Parathyroid adenoma (tissue), 2 donors: ENCODE results near the gene RPL22.
A peak's percentile ranks its signal among the peaks of the same experiment; 100 is the strongest.

ENCODE experiments used
- H2AFZ ChIP-seq: fragments of 300-600 bp; sonication (generic); one replicate; pipeline ENCODE4 v1.7.0; 2017; ENCODE audit warnings: antibody characterized with exemption, mild to moderate bottlenecking
- H3K27ac ChIP-seq: fragments of 300-600 bp; sonication (generic); one replicate; pipeline ENCODE4 v1.7.0; 2017
- H3K27me3 ChIP-seq: fragments of 300-600 bp; sonication (generic); one replicate; pipeline ENCODE4 v1.7.0; 2017; ENCODE audit warnings: low read length; ENCODE audit not compliant: control insufficient read depth, insufficient read depth
- H3K36me3 ChIP-seq: fragments of 300-600 bp; sonication (generic); one replicate; pipeline ENCODE4 v1.7.0; 2017; ENCODE audit warnings: low read length; ENCODE audit not compliant: control insufficient read depth, insufficient read depth
- H3K4me1 ChIP-seq: fragments of 300-600 bp; sonication (generic); one replicate; pipeline ENCODE4 v1.7.0; 2017; ENCODE audit warnings: control low read depth
- H3K4me2 ChIP-seq: fragments of 300-600 bp; sonication (generic); one replicate; pipeline ENCODE4 v1.7.0; 2017; ENCODE audit warnings: low read length
- H3K4me3 ChIP-seq: fragments of 300-600 bp; sonication (generic); one replicate; pipeline ENCODE4 v1.7.0; 2017; ENCODE audit warnings: low read depth, low read length
- H3K79me2 ChIP-seq: fragments of 300-600 bp; sonication (generic); one replicate; pipeline ENCODE4 v1.7.0; 2017; ENCODE audit warnings: control low read depth
- H3K9ac ChIP-seq: fragments of 300-600 bp; sonication (generic); one replicate; pipeline ENCODE4 v1.7.0; 2017; ENCODE audit warnings: mild to moderate bottlenecking
- H3K9me3 ChIP-seq: fragments of 300-600 bp; sonication (generic); one replicate; pipeline ENCODE4 v1.7.0; 2017; ENCODE audit warnings: low read length; ENCODE audit not compliant: control insufficient read depth
- CTCF ChIP-seq: fragments of 300-600 bp; sonication (generic); IDR thresholded peaks from one replicate; pipeline ENCODE4 v1.7.0; 2017; ENCODE audit warnings: antibody characterized with exemption, mild to moderate bottlenecking
- donor health status: primary hyperparathyroidism.

RPL22 gene

GRCh38 chr1:6199298-6200187, at the start of gene RPL22:
Gene RPL22 (minus strand): TSS chr1:6199595. CDS start chr1:6199573, 22 bp downstream.
- Histone ChIP-seq H3K9me3 (no peaks in the 10 kb centered on the region), H3K36me3 (no peaks in the 10 kb centered on the region), H3K4me2 (peak within 1 kb of the TSS; percentile 92), H3K4me3 (peak within 1 kb of the TSS; percentile 93), H3K4me1 (no peaks in the 10 kb centered on the region), H3K9ac (peak within 1 kb of the TSS; percentile 47), H3K27me3 (no peaks in the 10 kb centered on the region), H3K79me2 (peaks cover 22% of the 10 kb centered on the region), H2AFZ (peak within 1 kb of the TSS; percentile 93), H3K27ac (peak within 1 kb of the TSS; percentile 85)
- no peak for TF ChIP-seq CTCF

GRCh38 chr1:6248161-6248776, 48.9 kb upstream of the RPL22 start:
- no peaks in the 10 kb centered on the region for H3K36me3 ChIP-seq
- no peaks in the 10 kb centered on the region for H3K4me1 ChIP-seq
- H3K9me3 ChIP-seq = no peaks in the 10 kb centered on the region
- H3K27me3 ChIP-seq = peaks cover 10% of the 10 kb centered on the region
- no peak overlapping the region for H3K4me3 ChIP-seq
- H3K27ac ChIP-seq = no peak overlapping the region
- no peak for TF ChIP-seq CTCF
- H3K4me2 ChIP-seq = no peak overlapping the region
- H3K79me2 ChIP-seq = no peaks in the 10 kb centered on the region
- no peak overlapping the region for H3K9ac ChIP-seq
- H2AFZ ChIP-seq = no peak overlapping the region

GRCh38 chr1:6247651-6248050, 48.3 kb upstream of the RPL22 start:
- Histone ChIP-seq H3K4me1 (no peaks in the 10 kb centered on the region), H3K27me3 (peaks cover 10% of the 10 kb centered on the region), H3K36me3 (no peaks in the 10 kb centered on the region), H2AFZ (no peak overlapping the region), H3K4me3 (no peak overlapping the region), H3K79me2 (no peaks in the 10 kb centered on the region), H3K9ac (no peak overlapping the region), H3K9me3 (no peaks in the 10 kb centered on the region), H3K4me2 (no peak overlapping the region), H3K27ac (no peak overlapping the region)
- no peak for TF ChIP-seq CTCF

GRCh38 chr1:6246497-6247467, 47.4 kb upstream of the RPL22 start:
- Histone ChIP-seq H3K9me3 (no peaks in the 10 kb centered on the region), H3K79me2 (no peaks in the 10 kb centered on the region), H3K27ac (no peak overlapping the region), H2AFZ (no peak overlapping the region), H3K4me3 (no peak overlapping the region), H3K27me3 (peaks cover 14% of the 10 kb centered on the region), H3K36me3 (no peaks in the 10 kb centered on the region), H3K9ac (no peak overlapping the region), H3K4me2 (no peak overlapping the region), H3K4me1 (no peaks in the 10 kb centered on the region)
- TF ChIP-seq CTCF = peak; percentile 83
